Sciatic nerve (tissue), 2 donors: ENCODE measurements around the gene SARS2. TPM values are rescaled to one million over a fixed set of nuclear protein-coding genes. Genes with fewer than 3 reads are reported as not detected.
"Not testable (repeated sequence)": the region's sequence is repeated elsewhere in the genome, so short reads cannot be mapped to it uniquely, and the experiment has no call there.

Experiments used
- ATAC-seq: fragments of 200-7000 bp; cut with Tn5 transposase; one replicate; pipeline ENCODE4 v1.9.1; 2020; ENCODE audit warnings: mild to moderate bottlenecking, moderate library complexity
- DNase-seq: peaks from one replicate; pipeline ENCODE4 v3.0.0-alpha.2; 2020; ENCODE audit warnings: low spot score
- intact Hi-C: fragments of 100-400 bp; cut with DNase I; formaldehyde crosslinking; loops from one replicate; pipeline ENCODE4 v1.14.2; 2022
- total RNA-seq: library from RNA; stranded (reverse); fragmentation: NEBNext Ultra II Directional; extraction: Animal tissue kit (Norgen Biotek cat#: 25700); gene quantifications from one replicate; pipeline ENCODE4 v1.2.1, GENCODE V29; 2021
- donor health status: DM: no; HTN: no; CAD: no.
- donor health status: DM: no; HTN: no; CAD: no.

SARS2 gene, protein sequence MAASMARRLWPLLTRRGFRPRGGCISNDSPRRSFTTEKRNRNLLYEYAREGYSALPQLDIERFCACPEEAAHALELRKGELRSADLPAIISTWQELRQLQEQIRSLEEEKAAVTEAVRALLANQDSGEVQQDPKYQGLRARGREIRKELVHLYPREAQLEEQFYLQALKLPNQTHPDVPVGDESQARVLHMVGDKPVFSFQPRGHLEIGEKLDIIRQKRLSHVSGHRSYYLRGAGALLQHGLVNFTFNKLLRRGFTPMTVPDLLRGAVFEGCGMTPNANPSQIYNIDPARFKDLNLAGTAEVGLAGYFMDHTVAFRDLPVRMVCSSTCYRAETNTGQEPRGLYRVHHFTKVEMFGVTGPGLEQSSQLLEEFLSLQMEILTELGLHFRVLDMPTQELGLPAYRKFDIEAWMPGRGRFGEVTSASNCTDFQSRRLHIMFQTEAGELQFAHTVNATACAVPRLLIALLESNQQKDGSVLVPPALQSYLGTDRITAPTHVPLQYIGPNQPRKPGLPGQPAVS
- 17.9 TPM for total RNA-seq

DNA sequence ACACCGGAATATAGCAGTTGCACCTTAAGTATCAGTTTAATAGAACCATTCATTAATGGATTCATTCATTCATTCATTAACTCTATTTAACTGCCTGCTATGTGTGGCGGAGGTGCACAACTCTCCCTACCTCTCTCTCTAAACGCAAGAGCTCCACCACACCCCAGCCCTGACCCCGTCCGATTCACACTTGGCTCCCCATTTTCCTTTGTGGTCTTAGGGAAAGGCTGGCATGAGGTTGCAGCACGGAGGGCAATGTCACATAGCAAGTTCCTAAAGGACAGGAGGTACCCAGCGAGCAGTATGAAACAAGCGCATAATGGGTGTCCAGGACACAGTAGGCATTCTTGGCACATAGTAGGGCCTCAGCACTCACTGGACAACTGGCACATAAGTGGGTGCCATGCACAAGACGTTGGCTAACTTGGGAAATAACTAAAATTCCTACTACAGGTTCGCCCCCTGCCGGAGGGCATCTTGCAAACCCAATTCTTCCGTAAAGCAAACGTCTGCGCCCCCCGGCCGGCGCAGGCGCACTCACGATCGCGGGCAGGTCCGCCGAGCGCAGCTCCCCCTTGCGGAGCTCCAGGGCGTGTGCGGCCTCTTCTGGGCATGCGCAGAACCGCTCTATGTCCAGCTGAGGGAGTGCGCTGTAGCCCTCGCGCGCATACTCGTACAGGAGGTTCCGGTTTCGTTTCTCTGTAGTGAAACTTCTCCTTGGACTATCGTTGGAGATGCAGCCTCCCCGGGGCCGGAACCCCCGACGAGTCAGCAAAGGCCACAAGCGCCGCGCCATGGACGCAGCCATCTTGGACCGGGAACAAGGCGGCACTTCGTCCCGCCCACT, at the start of gene SARS2:
SARS2 (minus strand) TSS at position 835 of the 847 bp plus-strand sequence; CDS start at position 808, 27 bp downstream.
- intact Hi-C loops = loop anchor here (10.0 kb wide), 1 partner anchor 415 kb away; no protein-coding TSS in a partner anchor
- ATAC-seq = peak; percentile 95
- DNase-seq = peak; percentile 94

DNA sequence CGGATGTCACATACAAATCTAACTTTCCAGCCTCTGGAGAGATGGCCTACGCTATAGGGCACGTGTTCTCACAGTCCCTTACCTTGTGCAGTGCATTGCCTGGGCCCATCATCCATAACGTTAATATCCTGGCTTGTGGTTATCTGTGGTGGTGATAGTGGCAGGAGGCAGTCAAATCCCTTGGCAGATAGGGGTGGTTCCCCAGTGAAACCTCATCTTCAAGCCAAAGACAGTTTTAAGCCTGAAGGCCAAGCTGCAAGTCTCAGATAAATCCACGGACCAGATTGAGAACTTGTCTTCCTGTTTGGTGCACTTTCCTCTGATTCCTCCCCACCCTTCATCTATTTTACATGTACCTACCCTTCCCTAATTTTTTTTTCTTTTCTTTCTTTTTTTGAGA, 49.2 kb upstream of the SARS2 start:
- intact Hi-C loops = no loop called here

DNA sequence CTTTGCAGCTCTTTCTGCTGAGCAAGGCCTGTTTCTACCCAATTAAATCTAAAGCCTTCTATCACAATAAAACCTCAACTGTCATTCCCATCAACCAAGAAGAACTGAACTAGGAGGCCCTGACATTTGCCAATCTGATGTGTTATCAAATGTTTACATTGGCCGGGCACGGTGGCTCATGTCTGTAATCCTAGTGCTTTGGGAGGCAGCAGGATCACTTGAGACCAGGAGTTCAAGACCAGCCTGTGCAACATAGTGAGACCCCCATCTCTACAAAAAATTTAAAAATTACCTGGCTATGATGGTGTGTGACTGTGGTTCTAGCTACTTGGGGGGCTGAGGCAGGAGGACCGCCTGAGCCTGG, 47.7 kb upstream of the SARS2 start:
- intact Hi-C loops = no loop called here
- no peak for DNase-seq
- no peak for ATAC-seq

More for the DNA sequence above, 49.2 kb upstream of the SARS2 start:
- DNase-seq (no peak), ATAC-seq (no peak)

DNA sequence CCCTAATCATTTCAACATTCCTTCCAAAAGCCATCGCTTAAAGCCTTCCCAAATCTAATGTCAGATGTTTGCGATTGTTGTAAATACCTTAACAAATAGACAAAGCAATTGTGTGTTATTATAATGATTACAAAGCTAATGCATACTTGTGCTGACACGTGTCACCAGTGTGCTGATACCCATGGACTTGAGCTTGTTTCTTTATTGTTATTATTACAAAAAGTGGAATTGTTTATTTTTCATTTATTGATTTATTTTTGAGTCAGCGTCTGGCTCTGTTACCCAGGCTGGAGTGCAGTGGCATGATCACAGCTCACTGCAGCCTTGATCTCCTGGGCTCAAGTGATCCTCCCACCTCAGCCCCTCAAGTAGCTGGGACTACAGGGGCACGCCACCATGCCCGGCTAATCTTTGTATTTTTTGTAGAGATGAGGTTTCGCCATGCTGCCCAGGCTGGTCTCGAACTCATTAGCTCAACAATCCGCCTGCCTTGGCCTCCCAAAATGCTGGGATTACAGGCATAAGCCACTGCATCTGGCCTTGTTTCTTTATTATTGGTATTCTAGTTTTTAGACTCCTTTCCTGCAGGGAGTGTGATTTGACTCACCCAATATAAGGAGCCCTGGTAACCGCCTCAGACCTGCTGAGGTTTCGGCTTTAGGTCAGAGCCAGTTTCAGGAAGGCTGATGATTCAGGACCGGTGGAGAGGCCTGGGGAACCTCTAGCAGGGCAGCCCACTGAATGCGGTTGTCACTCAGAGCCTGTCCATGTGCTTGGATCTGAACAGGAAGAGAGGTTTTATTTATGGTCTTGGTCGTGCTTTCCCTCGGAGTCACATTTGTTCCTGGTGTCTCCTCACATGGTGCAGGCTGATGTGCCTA, 47.1 kb upstream of the SARS2 start:
- intact Hi-C loops = no loop called here

DNA sequence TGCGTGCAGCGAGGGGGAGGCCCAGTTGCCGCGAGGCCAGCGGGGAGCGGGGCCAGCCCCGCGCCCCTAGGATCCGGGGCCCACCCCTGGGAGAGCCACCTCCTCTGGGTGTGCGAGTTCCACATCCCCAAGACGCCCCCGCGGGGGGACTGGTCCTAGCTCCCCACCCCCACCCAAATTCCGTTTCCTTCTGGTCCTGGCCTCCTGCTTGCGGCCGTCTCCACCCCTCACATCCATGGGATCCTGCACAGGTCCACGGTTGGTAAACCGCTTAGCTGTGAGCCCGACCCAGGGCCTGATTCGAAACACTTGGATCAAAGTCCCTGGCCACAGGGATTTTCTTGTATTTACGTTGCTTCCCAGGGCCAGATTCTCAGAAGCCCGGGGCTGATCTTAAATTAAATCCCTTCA, 45.3 kb upstream of the SARS2 start:
- ATAC-seq = peak; percentile 65
- intact Hi-C loops = no loop called here
- DNase-seq = peak; percentile 61

More for the DNA sequence above, 47.1 kb upstream of the SARS2 start:
- no peak for DNase-seq
- ATAC-seq = no peak

DNA sequence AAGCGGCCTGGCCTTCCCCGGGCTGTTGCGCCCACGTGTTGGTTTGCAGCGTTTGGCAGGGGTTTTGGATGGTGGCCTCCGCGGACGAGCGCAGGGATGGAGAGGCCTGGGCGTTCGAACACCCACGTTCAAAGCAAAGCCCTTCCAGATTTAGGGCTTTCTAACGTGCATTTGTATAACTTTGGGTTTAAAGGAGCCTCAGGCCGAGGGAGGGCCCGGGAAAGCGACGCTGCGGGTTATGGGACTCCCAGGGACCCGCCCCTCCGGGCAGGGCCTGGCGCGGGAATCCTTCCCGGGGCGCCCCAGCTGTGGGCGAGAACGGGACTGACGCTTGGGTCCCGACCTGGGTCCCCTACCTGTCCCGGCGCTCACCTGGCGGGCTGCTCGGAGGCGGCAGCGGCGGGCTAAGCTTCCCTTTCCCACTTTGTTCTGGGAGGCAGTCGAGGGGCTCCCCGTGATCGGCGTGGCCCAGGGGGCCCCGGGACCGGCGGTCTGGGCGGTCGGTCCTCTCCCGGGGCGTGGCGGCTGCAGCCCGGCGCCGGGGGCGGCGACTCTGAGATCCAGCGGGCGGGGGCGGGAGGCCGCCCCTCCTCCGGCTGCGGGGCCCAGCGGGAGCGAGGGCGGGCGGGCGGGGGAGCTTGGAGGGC, 44.8 kb upstream of the SARS2 start, which contains the start of gene FBXO17:
FBXO17 (minus strand) TSS at position 529 of the 647 bp plus-strand sequence. CDS start 25,423 bp downstream, outside the sequence.
- DNase-seq = peak; percentile 74
- peak; percentile 78 for ATAC-seq
- intact Hi-C loops = no loop called here

DNA sequence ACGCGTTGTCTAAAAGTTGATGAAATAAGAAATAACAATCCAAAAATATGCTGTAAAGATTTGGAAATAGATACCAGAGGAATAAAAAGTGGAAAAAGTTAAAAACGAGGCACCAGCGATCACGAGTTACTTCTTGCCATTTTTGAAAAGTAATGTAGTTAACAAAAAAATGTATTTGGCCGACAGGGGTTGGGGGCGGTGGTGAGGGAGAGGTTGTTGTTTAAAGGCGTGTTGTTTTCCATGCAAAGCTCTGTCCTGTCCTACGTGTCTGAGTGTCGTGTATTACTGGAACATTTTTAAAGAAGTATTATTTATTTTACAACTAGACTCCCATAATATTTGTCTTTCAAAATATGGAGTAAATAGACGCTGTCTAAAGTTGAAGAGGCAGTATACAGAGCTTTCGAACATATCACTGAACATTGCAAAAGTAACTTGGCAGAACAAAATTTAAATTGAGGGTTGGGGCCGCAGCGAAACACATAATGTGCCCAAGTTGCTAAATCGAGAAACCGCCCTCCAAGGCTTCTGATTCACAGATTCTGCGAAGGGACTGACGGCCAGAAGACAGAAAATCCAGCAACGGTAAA, 44.2 kb upstream of the SARS2 start:
- ATAC-seq (peak; percentile 11), DNase-seq (no peak)
- intact Hi-C loops = no loop called here

DNA sequence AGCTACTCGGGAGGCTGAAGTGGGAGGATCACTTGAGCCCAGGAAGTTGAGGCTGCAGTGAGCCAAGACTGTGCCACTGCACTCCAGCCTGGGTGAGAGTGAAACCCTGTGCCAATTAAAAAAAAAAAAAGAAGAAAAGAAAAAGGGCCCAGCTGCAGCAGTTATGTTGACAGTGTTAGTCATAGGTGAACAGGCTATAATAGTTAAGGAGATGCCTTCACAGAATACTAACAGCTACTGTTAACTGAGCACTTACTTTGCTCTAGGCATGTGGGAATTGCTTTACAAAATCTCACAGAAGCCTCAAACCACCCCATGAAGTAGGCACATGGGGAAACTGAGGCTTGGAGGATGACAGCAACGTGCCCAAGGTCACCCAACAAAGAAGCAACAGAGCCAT, 41.1 kb upstream of the SARS2 start:
- DNase-seq (no peak), ATAC-seq (no peak)
- intact Hi-C loops = no loop called here

DNA sequence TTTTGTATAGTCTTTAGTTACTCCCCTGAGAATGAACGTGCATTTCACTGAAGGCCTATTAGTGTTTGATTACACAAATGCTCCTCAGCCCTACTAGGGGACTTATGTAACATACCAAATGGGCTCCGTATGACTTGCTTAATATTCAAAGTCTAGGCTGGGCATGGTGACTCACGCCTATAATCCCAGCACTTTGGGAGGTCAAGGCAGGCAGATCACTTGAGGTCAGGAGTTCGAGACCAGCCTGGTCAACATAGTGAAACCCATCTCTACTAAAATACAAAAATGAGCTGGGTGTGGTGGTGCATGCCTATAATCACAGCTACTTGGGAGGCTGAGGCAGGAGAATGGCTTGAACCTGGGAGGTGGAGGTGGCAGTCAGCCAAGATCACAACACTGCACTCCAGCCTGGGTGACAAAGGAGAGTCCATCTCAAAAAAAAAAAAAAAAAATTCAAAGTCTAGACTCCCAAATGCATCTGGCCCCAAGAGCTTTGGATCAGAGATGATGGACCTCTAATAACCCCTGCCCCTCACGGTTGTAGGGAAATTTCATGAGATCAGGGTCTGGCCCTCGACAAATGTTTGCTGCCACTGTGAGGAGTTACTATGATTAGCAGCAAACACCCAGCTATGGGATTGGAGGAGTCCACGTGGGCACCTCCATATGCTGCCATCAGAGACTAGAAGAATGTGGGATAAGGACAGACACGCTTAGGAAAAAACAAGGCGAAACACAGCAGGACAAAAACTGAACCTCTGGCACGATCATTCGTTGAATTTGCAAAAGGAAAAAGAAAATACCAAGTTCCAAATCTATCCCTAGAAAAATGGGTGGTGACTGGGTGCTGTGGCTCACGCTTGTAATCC, 40.3 kb upstream of the SARS2 start:
- intact Hi-C loops = no loop called here
- DNase-seq (no peak), ATAC-seq (no peak)

DNA sequence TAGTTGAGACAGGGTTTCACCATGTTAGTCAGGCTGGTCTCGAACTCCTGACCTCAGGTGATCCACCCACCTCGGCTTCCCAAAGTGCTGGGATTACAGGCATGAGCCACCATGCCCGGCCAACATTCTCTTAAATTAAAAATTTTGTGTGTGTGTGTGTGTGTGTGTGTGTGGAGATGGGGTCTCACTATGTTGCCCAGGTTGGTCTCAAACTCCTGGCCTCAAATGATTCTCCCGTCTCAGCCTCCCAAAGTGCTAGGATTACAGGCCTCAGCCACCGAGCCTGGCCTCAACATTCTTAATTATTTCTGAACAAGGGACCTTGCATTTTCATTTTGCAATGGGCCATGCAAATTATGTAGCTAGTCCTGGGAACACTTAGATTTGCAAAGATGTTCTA, 35.6 kb upstream of the SARS2 start:
- intact Hi-C loops, DNase-seq, ATAC-seq: not testable (repeated sequence)

DNA sequence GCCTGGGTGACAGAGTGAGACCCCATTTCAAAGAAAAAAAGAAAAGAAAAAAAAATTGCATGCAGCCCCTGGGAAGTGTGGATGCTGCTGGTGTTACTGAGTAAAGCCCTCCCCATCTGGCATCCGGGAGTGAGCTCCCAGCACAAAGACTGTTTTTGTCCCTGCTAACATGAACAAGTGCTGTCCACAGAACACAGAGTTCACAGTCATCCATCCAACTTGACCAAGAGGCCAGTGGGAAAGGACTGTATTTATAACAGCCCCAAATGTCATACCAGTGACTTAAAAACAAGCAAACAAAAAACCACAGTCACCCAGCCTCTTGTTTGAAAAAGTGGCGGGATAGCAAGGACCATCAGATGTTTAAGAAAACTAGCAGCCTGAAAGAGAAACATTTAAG, 34.2 kb upstream of the SARS2 start:
- ATAC-seq = no peak
- no peak for DNase-seq
- intact Hi-C loops = loop anchor here (5.0 kb wide), 1 partner anchor 1778 kb away; no protein-coding TSS in a partner anchor

DNA sequence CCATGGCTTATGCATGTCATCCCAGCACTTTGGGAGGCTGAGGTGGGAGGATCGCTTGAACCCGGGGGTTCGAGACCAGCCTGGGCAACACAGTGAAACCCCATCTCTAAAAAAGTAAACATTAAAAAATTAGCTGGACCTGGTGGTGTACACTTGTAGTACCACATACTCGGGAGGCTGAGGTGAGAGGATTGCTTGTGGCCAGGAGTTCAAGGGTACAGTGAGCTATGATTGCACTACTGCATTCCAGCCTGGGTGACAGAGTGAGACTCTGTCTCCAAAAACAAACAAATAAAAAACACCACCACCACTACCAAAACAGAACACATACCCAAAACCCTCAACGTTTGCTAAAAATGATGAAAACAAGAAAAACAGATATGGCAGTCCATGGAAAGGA, 29.1 kb upstream of the SARS2 start:
- intact Hi-C loops = loop anchor here (5.0 kb wide), 1 partner anchor 1783 kb away; no protein-coding TSS in a partner anchor
- DNase-seq = no peak
- ATAC-seq = no peak

DNA sequence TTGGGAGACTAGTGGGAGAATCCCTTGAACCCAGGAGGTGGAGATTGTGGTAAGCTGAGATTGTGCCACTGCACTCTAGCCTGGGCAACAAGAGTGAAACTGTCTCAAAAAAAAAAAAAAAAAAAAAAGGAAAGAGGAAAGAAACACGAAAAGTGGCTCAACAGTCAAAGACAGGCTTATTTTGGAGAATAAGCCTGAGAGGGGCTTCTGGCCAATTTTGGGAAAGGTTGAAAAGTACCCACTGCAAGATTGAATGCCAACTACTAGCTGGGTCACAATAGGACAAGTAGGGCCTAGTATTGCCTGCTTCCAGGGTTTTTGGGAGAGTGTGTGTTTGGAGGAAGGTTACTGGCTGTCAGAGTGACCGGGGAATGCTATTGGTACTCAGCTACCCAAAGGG, 27.7 kb upstream of the SARS2 start:
- DNase-seq (no peak), ATAC-seq (no peak)
- intact Hi-C loops = no loop called here

DNA sequence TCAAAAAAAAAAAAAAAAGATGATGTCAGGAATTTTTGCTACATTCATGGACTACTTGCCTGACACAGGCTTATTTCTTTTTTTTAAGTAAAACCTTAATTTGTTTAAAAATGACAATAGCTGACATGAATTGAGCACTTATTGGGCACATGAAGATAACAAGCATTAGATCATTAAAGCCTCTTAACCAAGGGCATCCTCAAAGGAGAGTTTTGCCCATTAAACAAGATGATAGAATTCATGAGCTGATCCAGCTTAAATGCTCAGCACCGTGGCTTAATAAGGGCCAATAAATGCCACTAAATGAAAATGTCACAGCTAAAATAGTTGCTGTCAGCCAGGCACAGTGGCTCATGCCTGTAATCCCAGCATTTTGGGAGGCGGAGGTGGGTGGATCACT, 25.7 kb upstream of the SARS2 start:
- no peak for DNase-seq
- intact Hi-C loops = no loop called here
- ATAC-seq = no peak

DNA sequence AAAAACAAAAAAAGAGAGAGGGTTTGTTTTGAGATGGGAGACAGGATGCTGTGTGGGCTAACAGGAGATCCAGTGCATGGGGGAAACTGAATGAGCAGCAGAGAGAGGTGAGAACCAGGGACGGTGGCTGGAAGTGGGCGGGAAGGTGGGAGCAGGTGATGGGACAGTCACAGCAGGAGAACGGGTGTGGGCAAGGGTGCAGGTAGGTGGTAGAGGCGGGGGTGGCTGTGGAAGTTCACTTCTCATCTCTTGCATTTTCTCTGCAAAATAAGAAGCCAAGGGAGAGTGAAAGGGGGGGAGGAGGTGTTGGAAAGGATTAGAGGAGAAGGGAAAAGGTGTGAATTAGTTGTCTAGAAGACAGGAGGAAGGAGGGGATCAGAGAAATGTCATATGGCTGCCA, 23.1 kb upstream of the SARS2 start:
- ATAC-seq (no peak), DNase-seq (no peak)
- intact Hi-C loops = no loop called here

DNA sequence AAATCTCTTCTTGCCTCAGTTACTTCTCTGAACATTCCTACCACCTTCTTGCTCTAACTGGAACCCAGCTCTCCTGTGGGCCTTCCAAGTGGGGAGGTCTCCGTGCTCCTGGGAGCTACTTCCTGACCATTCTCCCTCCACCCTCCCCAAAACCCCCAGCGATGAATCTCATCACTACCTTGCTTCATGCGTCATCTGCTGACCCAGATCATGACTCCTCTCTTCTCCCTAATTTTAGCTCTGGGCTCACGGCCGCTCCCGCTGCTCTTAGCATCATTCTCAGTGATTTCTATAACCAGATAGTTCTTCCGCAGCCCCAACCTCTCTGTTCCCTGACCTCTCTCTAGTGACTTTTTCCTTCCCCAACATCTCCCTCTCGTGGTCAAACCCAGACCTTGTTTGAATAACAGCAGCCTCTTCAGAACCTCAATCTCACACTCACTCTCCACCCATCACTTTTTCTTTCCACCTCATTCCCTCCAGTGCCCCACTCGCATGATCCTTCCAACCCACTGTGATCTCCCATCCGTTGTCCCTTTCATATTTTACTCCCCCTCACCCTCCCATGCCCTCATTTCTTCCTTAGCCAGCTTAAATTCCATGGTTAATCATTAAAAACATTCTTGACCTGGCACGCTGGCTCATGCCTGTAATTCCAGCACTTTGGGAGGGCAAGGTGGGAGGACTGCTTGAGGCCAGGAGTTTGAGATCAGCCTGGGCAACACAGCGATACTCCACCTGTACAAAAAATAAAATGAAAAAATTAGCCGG, 22.0 kb upstream of the SARS2 start:
- no peak for DNase-seq
- no peak for ATAC-seq
- intact Hi-C loops = no loop called here
